Activated naive CD4-positive, alpha-beta T cell treated with Interleukin-2 at 50 U/mL for 16 hours (primary cell): ENCODE results near the gene METTL16.

ENCODE experiments used
- DNase-seq: peaks from one replicate; pipeline ENCODE4 v3.0.0-alpha.2; 2020

The METTL16 gene

GRCh38 chr17:2410951-2411350 lies 100.7 kb downstream of the METTL16 start:
- DNase-seq: no peak

DNA sequence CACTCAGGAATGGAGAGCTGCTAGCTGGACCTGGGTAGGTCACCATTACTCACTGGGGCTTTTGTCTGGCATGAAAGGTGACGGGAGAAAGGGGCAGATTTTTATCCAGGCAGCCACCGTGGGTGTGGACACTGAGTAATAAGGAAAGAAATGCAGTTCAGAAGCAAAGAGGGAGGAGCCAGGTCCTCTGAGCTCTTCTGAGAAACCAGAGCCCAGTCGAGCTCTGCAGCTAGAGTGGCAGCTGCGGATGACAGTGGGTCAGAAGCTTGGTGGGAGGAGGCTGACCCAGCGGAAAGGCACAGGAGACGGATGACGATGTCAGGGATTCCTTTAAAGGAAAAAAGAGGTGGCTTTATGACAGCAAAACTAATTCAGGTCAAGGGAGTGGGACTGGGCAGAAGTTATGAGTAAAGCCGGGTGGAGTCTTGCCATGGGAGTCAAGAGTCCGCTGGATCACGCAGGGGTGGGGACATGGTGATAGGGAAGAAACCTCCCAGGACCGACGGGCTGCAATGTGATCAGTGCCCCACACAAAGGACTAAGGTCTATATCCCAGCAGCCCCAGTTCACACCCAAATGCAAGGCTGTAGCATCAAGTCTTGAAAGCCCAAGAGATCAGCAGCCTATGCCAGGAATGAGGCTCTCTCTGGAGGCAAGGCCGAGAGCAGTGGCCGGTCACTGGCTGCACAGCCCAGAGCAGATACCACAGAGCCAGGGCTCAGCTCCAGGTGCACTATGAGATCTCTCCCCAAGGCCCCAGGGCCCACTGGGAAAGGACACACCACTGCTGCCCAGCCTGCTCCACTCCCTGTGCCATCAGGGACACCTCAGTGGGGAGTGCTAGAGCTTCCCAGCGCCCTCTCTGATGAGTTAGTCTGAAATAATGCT lies 104.5 kb downstream of the METTL16 start:
- DNase-seq: no peak

DNA sequence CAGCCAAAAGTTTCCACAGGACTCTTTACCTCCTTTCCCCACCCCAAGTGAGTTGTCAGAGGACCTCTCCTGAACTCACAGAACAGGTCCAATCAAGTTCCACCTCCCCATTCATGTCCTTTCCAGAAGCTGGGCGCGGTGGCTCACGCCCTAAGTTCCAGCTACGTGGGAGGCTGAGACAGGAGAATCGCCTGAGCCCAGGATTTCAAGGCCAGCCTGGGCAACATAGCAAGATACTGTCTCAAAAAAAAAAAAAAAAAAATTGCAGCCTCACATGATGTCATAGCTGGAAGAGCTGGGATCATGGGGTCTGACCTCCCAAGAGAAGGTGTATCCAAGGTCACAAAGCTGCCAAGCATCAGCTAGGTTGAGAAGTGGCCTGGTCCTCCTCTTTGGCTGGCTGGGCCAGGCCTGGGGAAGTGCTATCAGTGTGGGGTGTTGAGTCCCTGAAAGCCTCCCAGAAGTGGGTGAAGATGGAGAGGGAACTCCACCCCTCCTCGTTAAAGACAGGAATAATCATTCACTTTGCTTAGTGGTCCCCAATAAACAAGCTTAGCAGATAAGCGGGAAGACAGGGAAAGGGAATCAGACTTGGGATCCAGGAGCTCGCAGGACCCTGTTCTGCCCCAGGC lies 105.3 kb downstream of the METTL16 start:
- no peak for DNase-seq

DNA sequence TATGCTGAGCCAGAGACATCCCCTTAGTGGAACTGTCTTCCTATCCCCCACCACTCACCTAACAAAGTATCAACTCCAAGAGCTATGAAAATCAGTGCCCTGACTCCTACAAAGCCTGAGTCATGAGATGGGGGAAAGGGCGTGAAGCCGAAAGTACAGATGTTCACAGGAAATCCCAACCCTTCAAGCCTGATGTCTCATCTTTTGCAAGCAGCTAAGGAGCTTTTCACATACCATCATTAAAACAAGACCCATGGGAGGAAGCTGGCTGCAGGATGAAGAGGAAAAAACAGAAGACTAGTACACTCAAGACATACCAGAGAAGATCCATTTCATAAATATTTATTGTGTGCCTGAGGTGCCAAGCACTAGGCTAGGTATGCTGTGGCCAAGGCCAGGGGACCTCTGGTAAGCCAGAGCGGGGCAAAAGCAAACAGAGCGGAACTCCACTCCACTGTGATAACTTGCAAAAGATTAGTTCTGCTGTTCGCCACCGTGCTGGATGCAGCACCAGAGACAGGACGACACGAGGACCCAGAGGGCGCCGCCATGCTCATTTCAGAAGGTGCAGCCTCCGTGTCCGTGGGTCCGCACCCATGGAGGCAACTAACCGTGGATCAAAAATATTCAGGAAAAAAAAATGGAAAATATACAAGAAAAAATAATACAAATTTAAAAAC lies 106.3 kb downstream of the METTL16 start:
- DNase-seq: no peak

GRCh38 chr17:2403044-2403443 lies 108.6 kb downstream of the METTL16 start:
- no peak for DNase-seq

DNA sequence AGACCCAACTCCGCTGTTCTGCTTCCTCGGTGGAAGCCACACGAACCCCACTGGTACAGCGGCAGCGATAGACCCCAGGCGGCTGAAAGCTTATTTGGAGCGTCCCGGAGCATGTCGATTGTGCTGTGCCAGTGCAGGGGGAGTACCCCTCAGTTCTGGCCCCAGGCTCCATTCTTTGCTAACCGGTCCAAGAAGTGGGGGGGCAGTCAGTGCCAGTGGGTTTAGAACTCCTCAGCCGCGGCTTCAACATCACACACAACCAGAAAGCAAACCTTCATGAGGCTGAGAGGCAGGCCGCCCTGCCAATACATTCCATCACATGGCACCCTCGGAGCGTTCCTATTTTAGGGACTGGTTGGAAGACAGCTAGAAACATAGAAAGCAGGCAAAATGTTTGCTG lies 109.1 kb downstream of the METTL16 start:
- DNase-seq: no peak

GRCh38 chr17:2401426-2402221 lies 110.1 kb downstream of the METTL16 start:
- peak; percentile 100 for DNase-seq

DNA sequence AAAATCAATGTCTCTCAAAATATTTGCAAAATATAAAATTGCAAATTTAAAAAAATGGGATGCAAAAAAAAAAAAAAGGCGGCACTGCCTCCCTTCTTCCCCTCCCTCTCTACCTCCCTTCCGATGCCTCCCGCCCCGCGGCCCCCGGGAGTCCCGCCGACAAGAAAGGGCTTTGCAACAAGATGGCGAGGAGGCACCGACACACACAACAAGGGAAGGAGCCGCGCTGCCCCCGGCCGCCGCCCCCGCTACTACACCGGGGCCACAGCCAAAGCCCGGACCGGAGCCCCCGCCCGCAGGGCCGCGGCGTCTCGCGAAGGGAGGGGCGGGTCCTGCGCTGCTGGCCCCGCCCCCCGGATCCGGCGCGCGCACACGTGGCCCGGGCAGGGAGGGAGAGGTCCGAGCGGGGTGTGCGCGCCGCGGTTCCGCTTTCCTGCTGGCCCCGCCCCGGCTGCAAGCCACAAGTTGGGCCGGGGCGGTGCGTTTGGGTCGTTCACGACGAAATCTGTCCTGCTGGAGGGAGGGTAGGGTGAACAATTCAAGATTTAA lies 110.7 kb downstream of the METTL16 start, which contains the start of gene MNT:
MNT (minus strand) TSS at position 184 of the 549 bp plus-strand sequence. CDS start 348 bp downstream, outside the sequence.
- DNase-seq: peak; percentile 94

GRCh38 chr17:2400474-2400866 lies 111.2 kb downstream of the METTL16 start:
- peak; percentile 68 for DNase-seq

- peak; percentile 93 for DNase-seq
These were observed 111.9 kb downstream of the METTL16 start for GRCh38 chr17:2399572-2400473.

- DNase-seq: peak; percentile 63
These were observed 112.8 kb downstream of the METTL16 start for GRCh38 chr17:2398655-2399571.

- DNase-seq: no peak
These were observed 113.5 kb downstream of the METTL16 start for GRCh38 chr17:2398182-2398581.

GRCh38 chr17:2397247-2398171 lies 114.2 kb downstream of the METTL16 start:
- DNase-seq: no peak

GRCh38 chr17:2396568-2397246 lies 115.0 kb downstream of the METTL16 start:
- peak; percentile 43 for DNase-seq

DNA sequence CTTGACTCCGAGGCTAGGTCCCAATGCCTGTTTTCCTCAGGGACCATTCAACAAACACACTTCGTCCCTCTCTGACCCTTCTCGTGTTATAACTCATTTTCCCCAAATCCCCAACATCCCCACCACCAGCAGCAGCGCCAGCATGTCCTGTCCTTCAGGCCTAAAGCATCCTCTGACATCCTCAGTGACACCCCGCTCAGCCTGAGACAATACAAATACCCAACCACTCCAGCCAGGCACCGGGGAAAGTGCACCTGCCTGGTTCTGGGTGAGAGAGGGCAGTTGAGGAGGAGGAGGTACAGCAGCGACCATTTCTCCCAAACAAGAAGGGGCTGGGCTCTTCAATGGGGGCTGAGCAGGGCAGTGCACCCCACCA lies 115.5 kb downstream of the METTL16 start:
- no peak for DNase-seq

- no peak for DNase-seq
These were observed 116.2 kb downstream of the METTL16 start for GRCh38 chr17:2395258-2396181.

DNA sequence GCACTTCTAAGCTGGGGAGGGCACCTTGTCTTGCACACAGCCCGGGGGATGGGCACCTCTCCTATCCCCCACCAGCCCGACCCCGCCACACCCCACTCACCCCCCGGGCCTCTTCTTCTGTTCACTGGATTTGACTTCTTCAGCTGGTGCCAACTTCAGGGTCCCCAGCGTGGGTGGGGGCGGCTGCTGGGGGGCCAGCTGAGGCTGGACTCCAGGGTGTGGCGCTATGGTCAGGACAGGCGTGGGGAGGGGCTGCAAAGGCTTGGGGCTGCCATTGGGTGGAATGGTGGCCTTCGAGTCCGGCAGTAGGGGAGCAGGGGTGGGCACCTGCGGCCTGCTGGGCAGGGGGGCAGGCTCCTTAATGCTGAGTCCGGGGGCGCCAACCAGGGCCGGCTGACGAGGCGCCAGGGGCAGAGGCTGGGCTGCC lies 116.9 kb downstream of the METTL16 start:
- DNase-seq: no peak
